ENCODE measurements around the gene DIAPH2.

The DIAPH2 gene

DNA sequence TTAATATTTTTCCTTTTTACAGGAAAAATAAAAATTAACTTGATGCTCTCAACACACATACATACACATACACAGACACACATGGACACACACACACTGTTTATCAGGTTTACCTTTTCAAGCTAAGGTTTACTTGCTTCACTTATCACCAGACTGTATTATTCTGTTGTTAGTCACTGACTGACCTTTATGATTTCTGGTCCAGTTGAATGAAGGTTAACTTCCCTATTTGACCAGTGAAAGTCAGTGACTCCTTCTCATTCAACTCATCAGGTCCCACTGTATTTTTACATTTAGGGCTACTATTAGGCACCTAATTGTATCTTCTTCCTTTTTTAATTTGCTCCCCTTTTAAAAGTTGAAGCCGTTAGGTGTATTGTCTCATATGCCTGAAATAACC, 16.0 kb downstream of the DIAPH2 start:
- WGBS (ENCODE audit: insufficient coverage) = 100% methylated on average over 1 of the region's 1 CpG
- ChIA-PET CTCF (no interaction called here), POLR2A (no interaction called here)
- no peaks in the 10 kb centered on the region for H3K36me3 ChIP-seq (ENCODE audit: control insufficient read depth in 4 of 4, insufficient read depth in 4 of 4, low read length in 3 of 4)
- no peak overlapping the region for H3K4me3 ChIP-seq (ENCODE audit: control insufficient read depth in 1 of 7, extremely low read depth in 1 of 7, insufficient read depth in 4 of 7, low read depth in 2 of 7, low read length in 6 of 7)
- H3K27ac ChIP-seq (ENCODE audit: insufficient read depth in 1 of 2, low read depth in 1 of 2, low read length in 2 of 2, poor library complexity in 1 of 2, severe bottlenecking in 2 of 2) = no peak overlapping the region
- no peaks in the 10 kb centered on the region for H3K27me3 ChIP-seq (replicated peaks in 2 of 5; ENCODE audit: control insufficient read depth in 4 of 5, insufficient read depth in 5 of 5, low read length in 4 of 5)
- no peaks in the 10 kb centered on the region for H3K9me3 ChIP-seq (ENCODE audit: control extremely low read depth in 1 of 5, control insufficient read depth in 4 of 5, insufficient read depth in 2 of 5, low read depth in 1 of 5, low read length in 4 of 5)
- no peak for DNase-seq
- H3K4me1 ChIP-seq (ENCODE audit: control extremely low read depth in 1 of 4, control insufficient read depth in 4 of 4, insufficient read depth in 4 of 4, low read length in 3 of 4) = no peaks in the 10 kb centered on the region

DNA sequence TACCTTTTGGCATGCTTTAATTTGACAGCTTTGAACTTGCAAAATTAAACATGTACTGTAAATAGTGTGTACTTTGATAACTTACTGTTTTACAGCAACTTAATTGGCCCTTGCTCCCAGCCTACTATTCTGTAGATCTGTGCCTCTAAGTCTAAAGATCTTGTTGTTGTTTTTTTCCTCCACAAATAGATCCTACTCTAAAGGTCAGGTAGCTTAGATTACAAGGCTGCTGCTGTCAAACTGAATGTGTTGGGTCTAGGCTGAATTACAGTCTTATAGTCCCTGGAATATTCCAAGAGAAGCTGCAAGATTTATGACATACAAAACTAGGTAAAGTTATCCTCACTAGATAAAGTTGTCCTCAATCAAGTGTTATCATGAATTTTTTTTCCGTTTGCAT, 18.7 kb downstream of the DIAPH2 start:
- Histone ChIP-seq H3K4me1 (ENCODE audit: control extremely low read depth in 1 of 4, control insufficient read depth in 4 of 4, insufficient read depth in 4 of 4, low read length in 3 of 4) (peaks cover 0 to 4% (median 0%) of the 10 kb centered on the region in 4 experiments), H3K9me3 (ENCODE audit: control extremely low read depth in 1 of 5, control insufficient read depth in 4 of 5, insufficient read depth in 2 of 5, low read depth in 1 of 5, low read length in 4 of 5) (no peaks in the 10 kb centered on the region), H3K27ac (ENCODE audit: insufficient read depth in 1 of 2, low read depth in 1 of 2, low read length in 2 of 2, poor library complexity in 1 of 2, severe bottlenecking in 2 of 2) (no peak overlapping the region), H3K27me3 (replicated peaks in 2 of 5; ENCODE audit: control insufficient read depth in 4 of 5, insufficient read depth in 5 of 5, low read length in 4 of 5) (no peaks in the 10 kb centered on the region), H3K36me3 (ENCODE audit: control insufficient read depth in 4 of 4, insufficient read depth in 4 of 4, low read length in 3 of 4) (no peaks in the 10 kb centered on the region), H3K4me3 (ENCODE audit: control insufficient read depth in 1 of 7, extremely low read depth in 1 of 7, insufficient read depth in 4 of 7, low read depth in 2 of 7, low read length in 6 of 7) (no peak overlapping the region)
- POLR2A ChIA-PET = interaction anchor here (0.7 kb wide), 1 partner anchor 188 kb away, joined by 3 read pairs; no protein-coding TSS in a partner anchor
- CTCF ChIA-PET = no interaction called here
- no peak for DNase-seq
- WGBS (ENCODE audit: insufficient coverage) = no CpG with 5 or more reads among the region's 1 CpG

GRCh38 chrX:96703816-96704215, 19.2 kb downstream of the DIAPH2 start:
- ChIA-PET POLR2A (interaction anchor here (0.7 kb wide), 1 partner anchor 187 kb away, joined by 3 read pairs; no protein-coding TSS in a partner anchor), CTCF (no interaction called here)
- DNase-seq = no peak
- Histone ChIP-seq H3K4me1 (ENCODE audit: control extremely low read depth in 1 of 4, control insufficient read depth in 4 of 4, insufficient read depth in 4 of 4, low read length in 3 of 4) (peaks cover 0 to 4% (median 0%) of the 10 kb centered on the region in 4 experiments), H3K9me3 (ENCODE audit: control extremely low read depth in 1 of 5, control insufficient read depth in 4 of 5, insufficient read depth in 2 of 5, low read depth in 1 of 5, low read length in 4 of 5) (no peaks in the 10 kb centered on the region), H3K36me3 (ENCODE audit: control insufficient read depth in 4 of 4, insufficient read depth in 4 of 4, low read length in 3 of 4) (no peaks in the 10 kb centered on the region), H3K27ac (ENCODE audit: insufficient read depth in 1 of 2, low read depth in 1 of 2, low read length in 2 of 2, poor library complexity in 1 of 2, severe bottlenecking in 2 of 2) (no peak overlapping the region), H3K27me3 (replicated peaks in 2 of 5; ENCODE audit: control insufficient read depth in 4 of 5, insufficient read depth in 5 of 5, low read length in 4 of 5) (no peaks in the 10 kb centered on the region), H3K4me3 (ENCODE audit: control insufficient read depth in 1 of 7, extremely low read depth in 1 of 7, insufficient read depth in 4 of 7, low read depth in 2 of 7, low read length in 6 of 7) (no peak overlapping the region)
- no CpG with 5 or more reads among the region's 1 CpG for WGBS (ENCODE audit: insufficient coverage)

DNA sequence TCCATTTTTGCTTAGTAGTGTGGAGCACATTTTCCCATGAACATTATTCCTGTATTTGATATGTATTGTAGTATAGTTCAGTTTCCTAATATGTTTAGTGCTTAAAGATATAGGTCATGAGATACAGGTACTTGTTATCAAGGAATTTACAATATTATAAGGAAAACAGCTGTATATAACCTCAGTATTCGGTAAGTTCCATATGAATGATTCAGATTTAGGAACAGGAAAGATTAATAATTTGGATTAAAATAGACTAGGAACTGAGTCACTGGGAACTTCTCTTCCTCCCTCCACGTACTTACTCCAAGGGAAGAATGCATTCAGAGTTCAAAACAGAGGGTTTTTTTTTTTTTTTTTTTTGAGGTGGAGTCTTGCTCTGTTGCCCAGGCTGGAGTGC, 20.0 kb downstream of the DIAPH2 start:
- no peaks in the 10 kb centered on the region for H3K9me3 ChIP-seq (ENCODE audit: control extremely low read depth in 1 of 5, control insufficient read depth in 4 of 5, insufficient read depth in 2 of 5, low read depth in 1 of 5, low read length in 4 of 5)
- H3K4me1 ChIP-seq (ENCODE audit: control extremely low read depth in 1 of 4, control insufficient read depth in 4 of 4, insufficient read depth in 4 of 4, low read length in 3 of 4) = peaks cover 0 to 4% (median 0%) of the 10 kb centered on the region in 4 experiments
- DNase-seq = no peak
- ChIA-PET POLR2A (no interaction called here), CTCF (no interaction called here)
- H3K36me3 ChIP-seq (ENCODE audit: control insufficient read depth in 4 of 4, insufficient read depth in 4 of 4, low read length in 3 of 4) = no peaks in the 10 kb centered on the region
- H3K27me3 ChIP-seq (replicated peaks in 2 of 5; ENCODE audit: control insufficient read depth in 4 of 5, insufficient read depth in 5 of 5, low read length in 4 of 5) = no peaks in the 10 kb centered on the region
- no peak overlapping the region for H3K27ac ChIP-seq (ENCODE audit: insufficient read depth in 1 of 2, low read depth in 1 of 2, low read length in 2 of 2, poor library complexity in 1 of 2, severe bottlenecking in 2 of 2)
- no peak overlapping the region for H3K4me3 ChIP-seq (ENCODE audit: control insufficient read depth in 1 of 7, extremely low read depth in 1 of 7, insufficient read depth in 4 of 7, low read depth in 2 of 7, low read length in 6 of 7)
- WGBS (ENCODE audit: insufficient coverage) = no CpG with 5 or more reads among the region's 2 CpGs

DNA sequence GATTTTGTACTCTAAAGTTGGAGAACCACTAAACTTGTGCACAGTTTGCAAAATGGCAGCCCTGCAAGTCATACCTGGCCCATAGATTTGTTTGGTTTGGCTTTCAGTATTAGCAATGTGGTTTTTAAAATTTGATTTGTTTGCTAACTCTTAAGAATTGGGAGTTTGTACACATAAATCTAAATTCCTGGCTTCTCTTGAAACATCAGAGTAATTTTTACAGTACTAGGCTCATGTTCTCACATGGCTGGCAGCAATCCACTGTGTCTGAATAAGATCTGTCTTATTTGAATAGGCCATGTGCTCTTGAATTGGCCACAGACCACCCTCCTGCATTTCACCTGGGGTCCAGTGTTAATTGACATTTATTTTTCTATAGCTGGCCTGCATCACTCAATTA, 21.3 kb downstream of the DIAPH2 start:
- CTCF ChIA-PET = interaction anchor here (0.6 to 0.9 kb wide), 2 partner anchors 12 to 20 kb away, joined by 3 to 4 read pairs; no protein-coding TSS in a partner anchor
- POLR2A ChIA-PET = no interaction called here
- H3K27me3 ChIP-seq (replicated peaks in 2 of 5; ENCODE audit: control insufficient read depth in 4 of 5, insufficient read depth in 5 of 5, low read length in 4 of 5) = no peaks in the 10 kb centered on the region
- H3K36me3 ChIP-seq (ENCODE audit: control insufficient read depth in 4 of 4, insufficient read depth in 4 of 4, low read length in 3 of 4) = no peaks in the 10 kb centered on the region
- no peaks in the 10 kb centered on the region for H3K9me3 ChIP-seq (ENCODE audit: control extremely low read depth in 1 of 5, control insufficient read depth in 4 of 5, insufficient read depth in 2 of 5, low read depth in 1 of 5, low read length in 4 of 5)
- H3K27ac ChIP-seq (ENCODE audit: insufficient read depth in 1 of 2, low read depth in 1 of 2, low read length in 2 of 2, poor library complexity in 1 of 2, severe bottlenecking in 2 of 2) = no peak overlapping the region
- no peak overlapping the region for H3K4me3 ChIP-seq (ENCODE audit: control insufficient read depth in 1 of 7, extremely low read depth in 1 of 7, insufficient read depth in 4 of 7, low read depth in 2 of 7, low read length in 6 of 7)
- no peak for DNase-seq
- peaks cover 0 to 4% (median 0%) of the 10 kb centered on the region in 4 experiments for H3K4me1 ChIP-seq (ENCODE audit: control extremely low read depth in 1 of 4, control insufficient read depth in 4 of 4, insufficient read depth in 4 of 4, low read length in 3 of 4)

GRCh38 chrX:96707804-96708203, 23.2 kb downstream of the DIAPH2 start:
- Histone ChIP-seq H3K36me3 (ENCODE audit: control insufficient read depth in 4 of 4, insufficient read depth in 4 of 4, low read length in 3 of 4) (no peaks in the 10 kb centered on the region), H3K4me1 (ENCODE audit: control extremely low read depth in 1 of 4, control insufficient read depth in 4 of 4, insufficient read depth in 4 of 4, low read length in 3 of 4) (peaks cover 0 to 4% (median 0%) of the 10 kb centered on the region in 4 experiments), H3K27me3 (replicated peaks in 2 of 5; ENCODE audit: control insufficient read depth in 4 of 5, insufficient read depth in 5 of 5, low read length in 4 of 5) (no peaks in the 10 kb centered on the region), H3K4me3 (ENCODE audit: control insufficient read depth in 1 of 7, extremely low read depth in 1 of 7, insufficient read depth in 4 of 7, low read depth in 2 of 7, low read length in 6 of 7) (no peak overlapping the region), H3K9me3 (ENCODE audit: control extremely low read depth in 1 of 5, control insufficient read depth in 4 of 5, insufficient read depth in 2 of 5, low read depth in 1 of 5, low read length in 4 of 5) (no peaks in the 10 kb centered on the region), H3K27ac (ENCODE audit: insufficient read depth in 1 of 2, low read depth in 1 of 2, low read length in 2 of 2, poor library complexity in 1 of 2, severe bottlenecking in 2 of 2) (no peak overlapping the region)
- CTCF ChIA-PET = no interaction called here
- WGBS (ENCODE audit: insufficient coverage) = no CpG with 5 or more reads among the region's 1 CpG
- peak in 2 of 3 donors; percentile 12 to 17 for DNase-seq
- POLR2A ChIA-PET = no interaction called here

DNA sequence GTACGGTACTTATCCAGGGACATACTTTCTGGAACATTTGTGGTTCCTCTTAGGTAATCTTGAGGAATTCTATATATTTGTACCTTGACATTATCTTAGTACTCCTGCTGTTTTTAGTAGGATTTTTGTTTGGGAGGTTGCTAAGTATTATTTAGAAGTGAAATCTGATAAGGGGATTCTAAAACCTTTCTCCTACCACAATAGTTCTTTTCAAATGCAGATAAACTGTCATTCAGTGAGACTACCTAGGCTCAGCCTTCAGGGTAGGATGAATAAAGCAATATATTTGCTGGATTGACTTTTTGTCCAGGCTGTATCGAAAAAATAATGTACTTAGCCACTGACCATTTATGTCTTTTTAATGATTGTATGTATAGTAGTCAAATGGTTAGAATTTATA, 25.4 kb downstream of the DIAPH2 start:
- POLR2A ChIA-PET = no interaction called here

More for the DNA sequence above, 25.4 kb downstream of the DIAPH2 start:
- no peaks in the 10 kb centered on the region for H3K27me3 ChIP-seq (replicated peaks in 2 of 5; ENCODE audit: control insufficient read depth in 4 of 5, insufficient read depth in 5 of 5, low read length in 4 of 5)
- no peak for DNase-seq
- H3K4me3 ChIP-seq (ENCODE audit: control insufficient read depth in 1 of 7, extremely low read depth in 1 of 7, insufficient read depth in 4 of 7, low read depth in 2 of 7, low read length in 6 of 7) = no peak overlapping the region
- H3K27ac ChIP-seq (ENCODE audit: insufficient read depth in 1 of 2, low read depth in 1 of 2, low read length in 2 of 2, poor library complexity in 1 of 2, severe bottlenecking in 2 of 2) = no peak overlapping the region
- no CpG with 5 or more reads among the region's 2 CpGs for WGBS (ENCODE audit: insufficient coverage)
- H3K36me3 ChIP-seq (ENCODE audit: control insufficient read depth in 4 of 4, insufficient read depth in 4 of 4, low read length in 3 of 4) = no peaks in the 10 kb centered on the region
- CTCF ChIA-PET = no interaction called here
- no peaks in the 10 kb centered on the region for H3K9me3 ChIP-seq (ENCODE audit: control extremely low read depth in 1 of 5, control insufficient read depth in 4 of 5, insufficient read depth in 2 of 5, low read depth in 1 of 5, low read length in 4 of 5)
- H3K4me1 ChIP-seq (ENCODE audit: control extremely low read depth in 1 of 4, control insufficient read depth in 4 of 4, insufficient read depth in 4 of 4, low read length in 3 of 4) = peaks cover 0 to 4% (median 0%) of the 10 kb centered on the region in 4 experiments

Data from common myeloid progenitor, CD34-positive (primary cell).